HPDE6-E6E7 (cell line): ENCODE results near the gene INPP4A.

Experiments
- DNase-seq: peaks from one replicate; pipeline ENCODE4 v3.0.0; 2011; ENCODE audit warnings: missing footprints; ENCODE audit errors: extremely low spot score

Gene INPP4A

GRCh38 chr2:98634406-98635092, 189.9 kb downstream of the INPP4A start:
- DNase-seq, result no peak

- no peak for DNase-seq
These were observed 192.9 kb downstream of the INPP4A start for GRCh38 chr2:98637401-98638147.

GRCh38 chr2:98643496-98644100, 198.9 kb downstream of the INPP4A start:
- DNase-seq, result no peak
